ENCODE data around the gene REXO4.

- TF ChIP-seq EP300 (IDR thresholded peaks at IDR 0.05; ENCODE audit: borderline replicate concordance in 1 of 2, low read depth in 2 of 2, low read length in 2 of 2): no peak
- TF ChIP-seq GTF2F1 (IDR thresholded peaks at IDR 0.05; ENCODE audit: borderline replicate concordance, low read depth, low read length): no peak
- no peak for TF ChIP-seq POLR2AphosphoS5 (IDR thresholded peaks at IDR 0.05; ENCODE audit: low read depth, low read length)
- TF ChIP-seq CTCF (IDR thresholded peaks at IDR 0.05; ENCODE audit: control extremely low read depth in 1 of 3, insufficient read depth in 1 of 3, low read depth in 1 of 3, low read length in 3 of 3): no peak
- no peak for TF ChIP-seq EGR1 (IDR thresholded peaks at IDR 0.05; ENCODE audit: borderline replicate concordance, low read depth, low read length)
Measured at GRCh38 chr9:133452562-133452961, 34.8 kb upstream of the REXO4 start.

All from H1 (cell line).